Measurements from ENCODE around the gene NXN.
"Not testable (repeated sequence)": the region's sequence is repeated elsewhere in the genome, so short reads cannot be mapped to it uniquely, and the experiment has no call there.

Gene NXN

GRCh38 chr17:806781-807522 lies 172.6 kb downstream of the NXN start:
- TF ChIP-seq ZFX (IDR thresholded peaks at IDR 0.05; ENCODE audit: borderline replicate concordance) = no peak
- TF ChIP-seq CTCF (IDR thresholded peaks at IDR 0.05) = no peak
- H3K27ac ChIP-seq = no peak overlapping the region

GRCh38 chr17:806346-806745 lies 173.2 kb downstream of the NXN start:
- H3K27ac ChIP-seq = no peak overlapping the region

DNA sequence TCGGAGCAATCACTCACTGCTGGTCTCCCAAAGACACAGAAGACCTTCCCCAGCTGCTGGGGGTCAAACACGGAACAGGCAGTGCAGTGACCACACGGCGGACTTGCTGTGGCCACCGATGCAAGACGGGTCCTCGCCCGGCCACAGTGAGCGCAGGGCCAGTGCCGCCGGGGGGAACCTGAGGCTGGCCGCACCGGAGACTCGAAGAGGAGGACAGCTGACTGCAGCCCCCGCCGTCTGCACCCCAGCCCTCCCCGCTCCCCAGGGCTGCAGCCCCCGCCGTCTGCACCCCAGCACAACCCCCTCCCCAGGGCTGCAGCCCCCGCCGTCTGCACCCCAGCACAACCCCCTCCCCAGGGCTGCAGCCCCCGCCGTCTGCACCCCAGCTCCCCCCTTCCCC lies 173.7 kb downstream of the NXN start:
- H3K27ac ChIP-seq = not testable (repeated sequence)

More at GRCh38 chr17:806346-806745, 173.2 kb downstream of the NXN start:
- no peak for TF ChIP-seq ZFX (IDR thresholded peaks at IDR 0.05; ENCODE audit: borderline replicate concordance)
- no peak for TF ChIP-seq CTCF (IDR thresholded peaks at IDR 0.05)

DNA sequence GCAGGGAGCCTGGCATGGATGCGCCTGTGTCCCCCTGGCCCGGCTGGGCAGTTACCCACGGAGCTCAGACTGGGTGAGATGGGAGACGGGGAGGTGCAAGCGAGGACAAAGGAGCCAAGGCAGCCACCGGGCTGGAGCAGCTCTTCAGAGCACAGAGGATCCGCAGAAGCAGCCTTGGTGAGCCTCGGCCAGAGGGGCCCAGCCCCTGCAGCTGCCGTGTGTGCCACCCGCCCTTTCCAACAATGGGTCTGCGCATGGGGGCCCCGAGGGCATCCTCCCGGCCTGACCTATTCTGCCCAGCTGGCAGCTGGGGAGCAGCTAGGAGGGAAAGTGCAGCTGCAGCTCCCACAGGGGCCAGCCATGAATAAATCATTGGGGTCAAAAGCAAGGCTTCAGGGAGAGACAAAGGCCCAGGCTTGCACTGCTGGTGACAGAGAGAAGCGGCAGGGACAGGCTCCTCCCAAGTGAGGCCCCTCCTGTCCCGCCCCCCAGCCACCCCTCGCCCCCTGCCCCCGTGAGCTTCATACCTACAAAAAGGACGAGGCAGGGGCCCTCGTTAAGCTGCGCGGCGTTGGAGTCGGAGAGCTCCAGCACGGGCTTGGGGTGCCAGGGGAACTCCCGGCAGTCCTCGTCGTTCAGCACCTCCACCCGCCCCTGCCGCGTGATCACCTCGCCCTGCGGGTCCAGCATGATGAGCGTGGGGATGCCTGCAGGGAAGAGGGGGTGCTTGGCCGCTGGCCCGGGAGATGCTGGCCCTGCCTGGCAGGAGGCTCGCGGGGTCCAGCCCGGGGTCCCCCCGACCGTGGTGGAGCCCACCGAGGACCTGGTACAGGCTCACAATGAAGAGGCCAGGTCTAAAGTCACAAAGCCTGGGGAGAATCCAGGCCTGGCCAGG lies 174.8 kb downstream of the NXN start:
- TF ChIP-seq CTCF (IDR thresholded peaks at IDR 0.05) = no peak
- no peak for TF ChIP-seq ZFX (IDR thresholded peaks at IDR 0.05; ENCODE audit: borderline replicate concordance)
- H3K27ac ChIP-seq = no peak overlapping the region

DNA sequence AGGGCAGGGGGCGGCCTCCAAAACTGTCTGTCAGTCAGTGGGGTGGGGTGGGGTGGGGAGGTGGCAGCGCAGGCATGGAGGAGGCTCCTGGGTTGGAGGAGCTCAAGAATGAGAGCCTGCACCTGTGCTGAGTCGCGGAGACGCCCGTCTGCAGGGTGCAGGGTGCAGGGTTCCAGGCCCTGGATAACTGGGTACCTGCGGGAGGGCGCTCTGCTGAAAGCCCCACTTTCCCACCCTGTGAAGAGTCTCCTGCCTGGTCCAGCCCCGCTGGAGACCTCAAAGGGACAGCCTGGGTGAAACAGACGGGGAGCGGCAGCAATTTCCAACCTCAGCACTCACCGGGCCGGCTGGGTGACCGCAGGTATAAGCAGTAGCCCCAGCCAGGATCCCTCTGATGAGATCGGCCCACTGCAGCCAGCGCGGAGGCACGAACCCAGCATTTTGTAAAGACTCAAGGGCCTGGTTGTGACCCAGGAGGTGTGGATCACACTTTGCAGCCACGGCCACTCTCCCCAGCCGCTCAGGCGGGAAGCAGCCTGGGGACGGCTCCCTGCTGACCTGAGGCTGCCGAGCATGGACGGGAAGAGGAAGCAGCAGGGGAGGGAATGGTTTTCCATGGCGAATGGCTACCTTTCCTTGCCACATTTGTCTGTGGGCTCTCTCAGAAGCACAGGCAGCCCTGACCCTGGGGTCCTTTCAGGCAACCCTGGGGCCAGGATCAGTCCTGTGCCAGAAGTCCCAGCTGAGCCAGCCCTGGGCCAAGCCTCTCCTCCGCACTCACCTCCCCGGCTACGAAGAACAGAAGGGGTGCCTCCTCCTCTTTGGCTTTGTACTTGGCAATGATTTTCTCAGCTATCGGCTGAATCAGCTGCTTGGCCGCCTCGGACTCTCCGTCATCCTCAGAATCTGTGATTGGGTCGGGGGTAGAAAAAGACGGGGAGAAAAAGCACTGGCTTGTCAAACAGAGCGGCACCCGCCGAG lies 176.4 kb downstream of the NXN start:
- no peak for TF ChIP-seq ZFX (IDR thresholded peaks at IDR 0.05; ENCODE audit: borderline replicate concordance)
- TF ChIP-seq CTCF (IDR thresholded peaks at IDR 0.05) = no peak
- H3K27ac ChIP-seq = no peak overlapping the region

- no peak overlapping the region for H3K27ac ChIP-seq
- TF ChIP-seq CTCF (IDR thresholded peaks at IDR 0.05) (no peak), ZFX (IDR thresholded peaks at IDR 0.05; ENCODE audit: borderline replicate concordance) (no peak)
Measured at GRCh38 chr17:802481-802880, 177.1 kb downstream of the NXN start.

GRCh38 chr17:801660-802059 lies 177.9 kb downstream of the NXN start:
- H3K27ac ChIP-seq = no peak overlapping the region
- TF ChIP-seq ZFX (IDR thresholded peaks at IDR 0.05; ENCODE audit: borderline replicate concordance) = no peak
- TF ChIP-seq CTCF (IDR thresholded peaks at IDR 0.05) = no peak
